GM12878 (cell line): ENCODE data around the gene SYCE3. TPM values are rescaled to one million over a fixed set of nuclear protein-coding genes. Genes with fewer than 3 reads are reported as not detected.
A peak's percentile ranks its signal among the peaks of the same experiment; 100 is the strongest.

Source experiments
- ATAC-seq: fragments of 200-7000 bp; cut with Tn5 transposase; 3 replicates; pipeline ENCODE4 v1.9.1; 2020; ENCODE audit warnings: mild to moderate bottlenecking, moderate library complexity
- BruUV-seq: library from RNA; stranded (reverse); fragments of 400-500 nt; replicated peaks from 2 replicates; lab custom pipeline; 2021; lab: Mats Ljungman, UMichigan
- CTCF ChIA-PET: fragments of 300-600 bp; sonication (Branson Sonifier 250); formaldehyde crosslinking; extraction: SDS; loops from one replicate; lab custom pipeline; 2021; ENCODE audit warnings: inconsistent platforms; lab: Yijun Ruan, JAX
- POLR2A ChIA-PET: fragments of 350-600 bp; formaldehyde crosslinking; extraction: SDS; loops from one replicate; lab custom pipeline; 2021; ENCODE audit warnings: inconsistent platforms; lab: Charles Lee
- RAD21 ChIA-PET: fragments of 300-600 bp; sonication (Branson Sonifier 250); formaldehyde crosslinking; loops from one replicate; lab custom pipeline; 2023; ENCODE audit warnings: antibody characterized with exemption; ENCODE audit not compliant: unreplicated experiment; lab: Charles Lee
- SMC1A ChIA-PET: fragments of 300-600 bp; sonication (Branson Sonifier 250); formaldehyde crosslinking; loops from one replicate; lab custom pipeline; 2023; ENCODE audit not compliant: unreplicated experiment, uncharacterized antibody; lab: Charles Lee
- DNase-seq: peaks from one replicate; pipeline ENCODE4 v3.0.0-alpha.2; 2011; ENCODE audit warnings: low read depth, low spot score
- FAIRE-seq: peaks from 3 replicates; lab custom pipeline; 2011; peaks lifted over from hg19 to GRCh38; lab: Jason Lieb, UNC
- H2AFZ ChIP-seq: 2 replicates; pipeline ENCODE4 v1.6.0; 2011; ENCODE audit warnings: low read depth, low read length, control low read depth; ENCODE audit not compliant: control insufficient read depth
- H3K27ac ChIP-seq: 2 replicates; pipeline ENCODE4 v1.5.1; 2011; ENCODE audit warnings: control low read depth; ENCODE audit not compliant: control insufficient read depth, insufficient read depth
- H3K27me3 ChIP-seq, 2 experiments: replicated peaks in 1 of 2; 2 replicates each; pipeline versions ENCODE4 v1.6.0 to v1.6.1; 2011; ENCODE audit warnings: low read length in 1 of 2; ENCODE audit not compliant: control insufficient read depth in 2 of 2, insufficient read depth in 2 of 2
- H3K36me3 ChIP-seq, 2 experiments: 2 replicates each; pipeline ENCODE4 v1.5.1; 2011; ENCODE audit warnings: low read length in 1 of 2; ENCODE audit not compliant: control insufficient read depth in 2 of 2, insufficient read depth in 2 of 2
- H3K4me1 ChIP-seq: 2 replicates; pipeline ENCODE4 v1.6.1; 2011; ENCODE audit warnings: mild to moderate bottlenecking, low read length, moderate library complexity, mixed read lengths; ENCODE audit not compliant: control insufficient read depth, insufficient read depth
- H3K4me2 ChIP-seq: 2 replicates; pipeline ENCODE4 v1.6.0; 2011; ENCODE audit warnings: control low read depth; ENCODE audit not compliant: control insufficient read depth, insufficient read depth
- H3K4me3 ChIP-seq: fragments of 200-600 bp; sonication (generic); 2 replicates; pipeline ENCODE4 v1.5.1; 2016
- H3K79me2 ChIP-seq: 2 replicates; pipeline ENCODE4 v1.6.0; 2011; ENCODE audit warnings: low read length; ENCODE audit not compliant: control insufficient read depth, insufficient read depth
- H3K9ac ChIP-seq: 2 replicates; pipeline ENCODE4 v1.8.0; 2011; ENCODE audit warnings: low read length, control low read depth, mixed read lengths; ENCODE audit not compliant: control insufficient read depth, insufficient read depth
- H3K9me3 ChIP-seq: replicated peaks from 3 replicates; pipeline ENCODE4 v1.5.1; 2011; ENCODE audit warnings: mild to moderate bottlenecking, low read length; ENCODE audit not compliant: control insufficient read depth, insufficient read depth
- H4K20me1 ChIP-seq: 2 replicates; pipeline ENCODE4 v1.6.0; 2011; ENCODE audit not compliant: control insufficient read depth, insufficient read depth
- EZH2 ChIP-seq: IDR thresholded peaks from 2 replicates; pipeline ENCODE4 v1.6.1; 2012; ENCODE audit warnings: low read depth, mild to moderate bottlenecking, control low read depth, inconsistent platforms, low read length, borderline replicate concordance; ENCODE audit not compliant: control insufficient read depth
- FOXM1 ChIP-seq: IDR thresholded peaks from 2 replicates; pipeline ENCODE4 v1.6.1; 2012; ENCODE audit warnings: low read depth, mild to moderate bottlenecking, inconsistent platforms, low read length, moderate library complexity
- POLR2A ChIP-seq: IDR thresholded peaks from 2 replicates; pipeline ENCODE4 v1.6.1; 2011; ENCODE audit warnings: low read depth, mild to moderate bottlenecking, low read length
- USF1 ChIP-seq: IDR thresholded peaks from 2 replicates; pipeline ENCODE4 v1.6.1; 2011; ENCODE audit warnings: borderline replicate concordance, low read depth, mild to moderate bottlenecking, moderate library complexity, mixed read lengths, low read length; ENCODE audit not compliant: insufficient read depth; ENCODE audit errors: extremely low read length
- WGBS: methylation state at CpG from one replicate; pipeline ENCODE4 v1.1.6; 2016; ENCODE audit warnings: low lambda C conversion rate; ENCODE audit not compliant: insufficient replicate concordance, insufficient coverage; ENCODE audit errors: missing lambda C conversion rate; 5-methylcytosine and 5-hydroxymethylcytosine counted together
- in situ Hi-C: fragments of 300-500 bp; cut with MboI; formaldehyde crosslinking; loops from 9 replicates; pipeline ENCODE4 v1.14.3; 2018; ENCODE audit warnings: mixed read lengths
- intact Hi-C: fragments of 100-400 bp; cut with micrococcal nuclease; formaldehyde crosslinking; loops from one replicate; pipeline ENCODE4 v1.14.2; 2022; ENCODE audit not compliant: unreplicated experiment
- polyA plus RNA-seq, 11 experiments: library from polyadenylated mRNA; depleted of rRNA in 4 of 11; unstranded in 6 of 11; stranded (reverse) in 5 of 11; fragments of >200 nt; fragmentation: Nextera tagmentation in 4 of 11; fragmentation: Illumina TruSeq in 1 of 11; extraction: Ambion mirVana in 4 of 11; extraction: Trizol in 1 of 11; gene quantifications; 1 replicate in 1 of 11; 2 replicates in 10 of 11; pipeline versions ENCODE4 v1.2.1 to v1.2.3, GENCODE V29; 2011 to 2016; ENCODE audit warnings: inconsistent platforms in 2 of 11, missing spikeins in 2 of 11, low read depth in 1 of 11
- total RNA-seq, 4 experiments: library from RNA; depleted of rRNA in 3 of 4; stranded (reverse); fragments of >200 nt in 3 of 4; fragmentation: Illumina TruSeq in 1 of 4; extraction: Trizol in 1 of 4; gene quantifications; 2 replicates each; pipeline versions ENCODE4 v1.2.1 to v1.2.3, GENCODE V29; 2013 to 2021

SYCE3 gene
- total and polyA plus RNA-seq, 10 of the 15 experiments (the other 5 are each of a cell fraction or from before 2014, with no cell fraction given): 0.38 to 0.91 (median 0.76) TPM; not detected in 4

DNA sequence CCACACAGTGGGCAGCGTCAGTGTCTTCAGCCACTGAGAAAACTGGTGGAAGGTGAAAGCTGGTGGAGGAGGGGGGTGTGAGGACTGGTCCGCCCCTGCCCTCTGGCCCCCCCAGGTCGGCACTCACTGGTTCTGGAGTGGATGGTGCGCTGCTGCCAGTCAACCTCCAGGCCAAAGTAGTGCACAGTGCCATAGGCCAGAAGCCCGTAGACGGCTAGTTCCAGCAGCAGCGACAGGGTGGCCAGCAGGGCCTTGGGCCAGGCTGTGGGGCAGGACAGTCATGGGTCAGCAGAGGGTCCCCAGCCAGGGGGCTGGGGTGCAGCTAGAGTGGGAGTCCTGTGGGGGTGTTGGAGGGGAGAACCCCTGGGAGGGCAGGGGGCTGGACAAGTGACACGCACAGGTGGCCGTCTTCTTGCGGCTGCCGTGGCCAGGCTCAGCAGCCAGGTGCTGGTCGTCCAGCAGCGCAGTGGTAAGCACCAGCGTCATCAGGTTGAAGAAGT lies 57.4 kb downstream of the SYCE3 start:
- DNase-seq: no peak
- no TSS peak for BruUV-seq

DNA sequence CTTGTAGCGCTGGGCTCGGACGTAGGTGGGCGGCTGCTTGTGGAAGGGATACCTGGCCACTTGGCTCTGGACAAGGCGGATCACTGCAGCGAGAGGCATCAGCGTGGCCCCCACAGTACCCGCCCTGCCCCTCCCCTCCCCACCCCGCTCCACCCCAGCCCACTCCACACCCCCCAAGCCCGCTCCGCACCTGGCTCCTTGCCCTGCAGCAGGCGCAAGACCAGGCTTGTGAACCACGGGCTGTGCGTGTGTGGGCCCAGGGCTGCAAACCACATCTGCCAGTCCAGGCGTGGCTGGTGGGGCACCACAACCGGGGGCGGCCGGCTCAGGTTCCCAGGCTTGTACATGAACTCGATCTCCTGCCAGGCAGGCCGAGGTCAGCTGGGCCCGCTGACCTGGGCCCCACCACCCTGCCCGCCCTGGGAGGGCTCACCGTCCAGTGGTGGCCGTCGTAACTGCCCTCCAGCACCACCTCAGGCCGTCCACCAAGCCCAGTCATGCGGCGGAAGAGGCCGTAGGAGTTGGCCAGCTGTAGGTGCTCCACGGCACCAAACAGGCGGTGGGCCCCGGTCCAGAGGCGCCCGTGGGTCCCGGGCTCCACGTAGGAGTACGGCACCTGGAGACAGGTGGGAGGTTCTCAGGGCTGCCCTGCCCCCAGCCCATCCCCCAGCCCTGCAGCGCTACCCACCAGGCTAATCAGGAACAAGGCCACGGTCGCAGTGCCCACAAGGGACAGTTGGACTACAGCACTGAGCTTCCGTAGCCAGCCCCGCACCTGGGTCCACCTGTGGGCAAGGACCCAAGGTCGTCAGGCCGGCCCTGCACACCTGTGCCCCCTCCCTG lies 58.1 kb downstream of the SYCE3 start:
- no peaks in the 10 kb centered on the region for H3K9me3 ChIP-seq
- TF ChIP-seq USF1 (no peak), EZH2 (no peak)
- H3K79me2 ChIP-seq: peaks cover 27% of the 10 kb centered on the region
- in situ Hi-C loops (no loop called here), intact Hi-C loops (no loop called here)
- ATAC-seq: no peak
- peaks cover 4 to 8% of the 10 kb centered on the region in 2 experiments; a peak in 3 of 4 replicates for H3K36me3 ChIP-seq
- FAIRE-seq: no peak
- ChIA-PET RAD21 (no interaction called here), CTCF (no interaction called here), POLR2A (no interaction called here), SMC1A (no interaction called here)
- H3K27ac ChIP-seq: no peak overlapping the region
- no peaks in the 10 kb centered on the region for H4K20me1 ChIP-seq
- DNase-seq: no peak
- no peak overlapping the region for H3K9ac ChIP-seq
- H3K27me3 ChIP-seq: no peaks in the 10 kb centered on the region
- WGBS: 85% methylated on average over 37 of the region's 44 CpGs
- no peak overlapping the region for H3K4me3 ChIP-seq
- no peak overlapping the region for H3K4me2 ChIP-seq
- peaks cover 9% of the 10 kb centered on the region for H3K4me1 ChIP-seq
- no peak overlapping the region for H2AFZ ChIP-seq
- BruUV-seq: no TSS peak

More for the DNA sequence above, 57.4 kb downstream of the SYCE3 start:
- H3K79me2 ChIP-seq: peaks cover 31% of the 10 kb centered on the region
- POLR2A ChIA-PET: no interaction called here
- H3K4me3 ChIP-seq: no peak overlapping the region
- SMC1A ChIA-PET: no interaction called here
- CTCF ChIA-PET: no interaction called here
- RAD21 ChIA-PET: no interaction called here
- TF ChIP-seq FOXM1: no peak
- 0 out of 2 replicates have a peak, but pooled peaks have one; percentile 2 for TF ChIP-seq POLR2A
- no peaks in the 10 kb centered on the region for H4K20me1 ChIP-seq
- 91% methylated on average over 14 of the region's 14 CpGs for WGBS
- intact Hi-C loops (no loop called here), in situ Hi-C loops (no loop called here)
- H3K27ac ChIP-seq: no peak overlapping the region
- H3K9ac ChIP-seq: no peak overlapping the region
- H2AFZ ChIP-seq: no peak overlapping the region
- FAIRE-seq (no peak), ATAC-seq (no peak)
- H3K27me3 ChIP-seq: no peaks in the 10 kb centered on the region
- H3K4me2 ChIP-seq: no peak overlapping the region
- H3K4me1 ChIP-seq: peaks cover 9% of the 10 kb centered on the region
- peaks cover 4 to 8% of the 10 kb centered on the region in 2 experiments; a peak in 3 of 4 replicates for H3K36me3 ChIP-seq
- H3K9me3 ChIP-seq: no peaks in the 10 kb centered on the region
